T-helper 2 cell treated with Interferon-gamma antibody and Interleukin-4, amounts not matched to agents 5 μg/mL and 100 μg/mL, for 36 hours (primary cell): ENCODE measurements around the gene PRICKLE1.

ENCODE experiments used
- DNase-seq: peaks from one replicate; pipeline ENCODE4 v3.0.0; 2021; ENCODE audit warnings: low spot score
- H3K27ac Mint-ChIP-seq: one replicate; pipeline ENCODE4 v1.8.0; 2021; ENCODE audit warnings: mild to moderate bottlenecking, mixed read lengths
- H3K27me3 Mint-ChIP-seq: one replicate; pipeline ENCODE4 v1.8.0; 2021; ENCODE audit warnings: low read depth, mixed read lengths
- H3K36me3 Mint-ChIP-seq: one replicate; pipeline ENCODE4 v1.8.0; 2021; ENCODE audit warnings: low read depth, mixed read lengths
- H3K4me1 Mint-ChIP-seq: one replicate; pipeline ENCODE4 v1.8.0; 2021; ENCODE audit warnings: low read depth, mixed read lengths
- H3K4me3 Mint-ChIP-seq: one replicate; pipeline ENCODE4 v1.8.0; 2022; ENCODE audit warnings: mild to moderate bottlenecking, moderate library complexity, mixed read lengths
- H3K9me3 Mint-ChIP-seq: one replicate; pipeline ENCODE4 v1.8.0; 2021; ENCODE audit warnings: mixed read lengths

Gene PRICKLE1

GRCh38 chr12:42589465-42590329 is at the start of gene PRICKLE1:
PRICKLE1 (minus strand) TSS chr12:42589746; CDS start chr12:42472516, 117,230 bp downstream.
- peaks cover 64% of the 10 kb centered on the region for H3K27me3 Mint-ChIP-seq

GRCh38 chr12:42638697-42639096 is 49.2 kb upstream of the PRICKLE1 start:
- H3K4me3 Mint-ChIP-seq, result no peak overlapping the region
- H3K36me3 Mint-ChIP-seq, result no peaks in the 10 kb centered on the region
- no peaks in the 10 kb centered on the region for H3K9me3 Mint-ChIP-seq
- no peaks in the 10 kb centered on the region for H3K27me3 Mint-ChIP-seq
- DNase-seq, result no peak
- no peaks in the 10 kb centered on the region for H3K4me1 Mint-ChIP-seq
- H3K27ac Mint-ChIP-seq, result no peak overlapping the region

More at GRCh38 chr12:42589465-42590329, at the start of gene PRICKLE1:
- no peak within 1 kb of the TSS for H3K27ac Mint-ChIP-seq
- DNase-seq, result peak; percentile 52
- no peaks in the 10 kb centered on the region for H3K36me3 Mint-ChIP-seq
- H3K4me3 Mint-ChIP-seq, result peak within 1 kb of the TSS; percentile 73
- H3K4me1 Mint-ChIP-seq, result peaks cover 12% of the 10 kb centered on the region
- H3K9me3 Mint-ChIP-seq, result no peaks in the 10 kb centered on the region

- H3K27me3 Mint-ChIP-seq, result no peaks in the 10 kb centered on the region
- H3K36me3 Mint-ChIP-seq, result no peaks in the 10 kb centered on the region
- no peak overlapping the region for H3K4me3 Mint-ChIP-seq
- H3K9me3 Mint-ChIP-seq, result no peaks in the 10 kb centered on the region
- no peak for DNase-seq
- H3K27ac Mint-ChIP-seq, result no peak overlapping the region
- no peaks in the 10 kb centered on the region for H3K4me1 Mint-ChIP-seq
These were observed 48.5 kb upstream of the PRICKLE1 start for GRCh38 chr12:42638011-42638410.

DNA sequence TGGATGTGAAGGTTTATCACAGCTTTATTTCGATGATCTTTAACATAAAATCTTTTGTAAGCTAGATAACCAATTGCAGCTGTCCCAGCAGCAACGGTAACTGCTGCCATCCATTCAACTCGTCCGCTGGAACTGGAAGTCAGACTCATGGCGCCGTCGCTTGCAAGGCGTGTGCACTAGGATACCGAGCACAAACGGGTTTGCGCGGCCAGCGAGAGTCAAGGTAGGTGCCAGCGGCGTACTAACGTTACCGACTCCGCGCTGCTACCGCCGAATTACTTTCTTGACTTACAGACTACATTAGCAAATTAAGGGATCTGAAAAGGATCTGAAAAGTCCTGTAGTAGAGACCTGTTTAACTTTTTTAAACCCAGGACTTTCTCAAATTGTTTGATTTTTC is 47.4 kb upstream of the PRICKLE1 start:
- no peaks in the 10 kb centered on the region for H3K36me3 Mint-ChIP-seq
- no peak overlapping the region for H3K4me3 Mint-ChIP-seq
- H3K27ac Mint-ChIP-seq, result no peak overlapping the region
- H3K4me1 Mint-ChIP-seq, result no peaks in the 10 kb centered on the region
- H3K9me3 Mint-ChIP-seq, result no peaks in the 10 kb centered on the region
- DNase-seq, result no peak
- no peaks in the 10 kb centered on the region for H3K27me3 Mint-ChIP-seq

- Mint-ChIP-seq H3K9me3 (no peaks in the 10 kb centered on the region), H3K27me3 (no peaks in the 10 kb centered on the region), H3K27ac (no peak overlapping the region), H3K36me3 (no peaks in the 10 kb centered on the region), H3K4me3 (no peak overlapping the region), H3K4me1 (no peaks in the 10 kb centered on the region)
- no peak for DNase-seq
These were observed 44.0 kb upstream of the PRICKLE1 start for GRCh38 chr12:42633594-42633993.

GRCh38 chr12:42631513-42631912 is 42.0 kb upstream of the PRICKLE1 start:
- Mint-ChIP-seq H3K36me3 (no peaks in the 10 kb centered on the region), H3K27me3 (no peaks in the 10 kb centered on the region), H3K4me1 (no peaks in the 10 kb centered on the region), H3K9me3 (no peaks in the 10 kb centered on the region), H3K4me3 (no peak overlapping the region), H3K27ac (no peak overlapping the region)
- DNase-seq, result no peak

- H3K9me3 Mint-ChIP-seq, result no peaks in the 10 kb centered on the region
- no peak overlapping the region for H3K4me3 Mint-ChIP-seq
- H3K27me3 Mint-ChIP-seq, result no peaks in the 10 kb centered on the region
- H3K27ac Mint-ChIP-seq, result no peak overlapping the region
- H3K4me1 Mint-ChIP-seq, result no peaks in the 10 kb centered on the region
- no peak for DNase-seq
- H3K36me3 Mint-ChIP-seq, result no peaks in the 10 kb centered on the region
These were observed 40.8 kb upstream of the PRICKLE1 start for GRCh38 chr12:42630314-42630713.

DNA sequence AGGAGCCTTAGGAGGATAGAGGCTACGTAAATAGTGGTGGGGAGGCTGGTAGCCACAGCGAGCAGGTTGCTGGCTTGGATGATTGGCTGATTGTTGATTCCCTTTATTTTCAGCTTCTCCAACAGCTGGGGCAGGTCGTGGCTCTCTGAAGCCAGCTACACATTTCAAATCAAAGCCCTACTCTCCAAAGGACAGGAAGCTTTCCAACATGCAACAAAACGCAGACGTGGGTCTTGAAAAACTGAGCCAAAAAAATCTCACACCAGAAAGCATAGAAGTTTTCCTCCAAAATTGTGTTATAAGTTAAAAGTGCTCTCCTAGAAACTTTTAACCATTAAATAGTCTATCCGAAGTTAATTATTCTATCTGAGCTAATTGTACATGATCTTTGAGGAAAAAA is 37.6 kb upstream of the PRICKLE1 start:
- no peak overlapping the region for H3K4me3 Mint-ChIP-seq
- no peaks in the 10 kb centered on the region for H3K36me3 Mint-ChIP-seq
- no peak overlapping the region for H3K27ac Mint-ChIP-seq
- peaks cover 4% of the 10 kb centered on the region for H3K9me3 Mint-ChIP-seq
- H3K27me3 Mint-ChIP-seq, result no peaks in the 10 kb centered on the region
- no peaks in the 10 kb centered on the region for H3K4me1 Mint-ChIP-seq
- no peak for DNase-seq

DNA sequence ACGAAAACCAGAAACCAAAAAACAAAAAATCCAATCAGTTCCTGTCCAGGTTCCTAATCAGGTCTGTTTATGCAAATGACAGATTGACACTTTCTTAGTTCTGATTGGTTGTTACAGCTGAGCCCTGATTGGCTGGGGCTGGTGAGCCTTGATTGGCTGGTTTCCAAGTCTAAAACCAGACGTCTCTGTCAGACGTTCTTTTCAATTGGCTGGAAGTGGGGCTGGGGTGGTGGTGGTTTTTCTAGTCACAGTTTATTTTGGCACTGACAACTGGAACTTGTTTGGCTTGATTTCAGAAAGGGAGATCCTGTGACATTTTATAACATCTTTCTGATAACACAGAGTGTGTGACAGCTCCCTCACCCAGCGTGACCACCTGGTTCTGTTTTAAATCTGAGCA is 36.1 kb upstream of the PRICKLE1 start:
- Mint-ChIP-seq H3K27me3 (no peaks in the 10 kb centered on the region), H3K4me3 (no peak overlapping the region), H3K36me3 (no peaks in the 10 kb centered on the region), H3K4me1 (no peaks in the 10 kb centered on the region), H3K9me3 (peaks cover 4% of the 10 kb centered on the region), H3K27ac (no peak overlapping the region)
- DNase-seq, result no peak

GRCh38 chr12:42617622-42618021 is 28.1 kb upstream of the PRICKLE1 start:
- Mint-ChIP-seq H3K36me3 (no peaks in the 10 kb centered on the region), H3K27ac (no peak overlapping the region), H3K4me3 (no peak overlapping the region), H3K27me3 (no peaks in the 10 kb centered on the region), H3K4me1 (no peaks in the 10 kb centered on the region), H3K9me3 (peaks cover 17% of the 10 kb centered on the region)
- DNase-seq, result no peak

- no peak for DNase-seq
- H3K4me3 Mint-ChIP-seq, result no peak overlapping the region
- no peaks in the 10 kb centered on the region for H3K27me3 Mint-ChIP-seq
- H3K36me3 Mint-ChIP-seq, result no peaks in the 10 kb centered on the region
- H3K9me3 Mint-ChIP-seq, result peaks cover 17% of the 10 kb centered on the region
- H3K4me1 Mint-ChIP-seq, result no peaks in the 10 kb centered on the region
- H3K27ac Mint-ChIP-seq, result no peak overlapping the region
These were observed 25.5 kb upstream of the PRICKLE1 start for GRCh38 chr12:42615006-42615405.

- Mint-ChIP-seq H3K27ac (no peak overlapping the region), H3K9me3 (peaks cover 7% of the 10 kb centered on the region), H3K4me1 (no peaks in the 10 kb centered on the region), H3K36me3 (no peaks in the 10 kb centered on the region), H3K27me3 (no peaks in the 10 kb centered on the region), H3K4me3 (no peak overlapping the region)
- no peak for DNase-seq
These were observed 22.7 kb upstream of the PRICKLE1 start for GRCh38 chr12:42612231-42612613.

GRCh38 chr12:42611571-42612230 is 22.2 kb upstream of the PRICKLE1 start:
- H3K4me3 Mint-ChIP-seq, result no peak overlapping the region
- no peak for DNase-seq
- H3K27me3 Mint-ChIP-seq, result no peaks in the 10 kb centered on the region

GRCh38 chr12:42609605-42610004 is 20.1 kb upstream of the PRICKLE1 start:
- Mint-ChIP-seq H3K9me3 (no peaks in the 10 kb centered on the region), H3K27me3 (no peaks in the 10 kb centered on the region)

More at GRCh38 chr12:42611571-42612230, 22.2 kb upstream of the PRICKLE1 start:
- Mint-ChIP-seq H3K27ac (no peak overlapping the region), H3K36me3 (no peaks in the 10 kb centered on the region), H3K4me1 (no peaks in the 10 kb centered on the region), H3K9me3 (peaks cover 7% of the 10 kb centered on the region)

More at GRCh38 chr12:42609605-42610004, 20.1 kb upstream of the PRICKLE1 start:
- Mint-ChIP-seq H3K4me1 (no peaks in the 10 kb centered on the region), H3K27ac (no peak overlapping the region), H3K36me3 (no peaks in the 10 kb centered on the region), H3K4me3 (no peak overlapping the region)
- DNase-seq, result no peak
